Nephron (organoid): Measurements from ENCODE around the gene IQSEC1.
A peak's percentile ranks its signal among the peaks of the same experiment; 100 is the strongest.

Experiments used
- H3K27ac Mint-ChIP-seq, 3 experiments: 2 replicates each; pipeline ENCODE4 v1.8.0; 2020; ENCODE audit warnings: mixed read lengths in 3 of 3, mild to moderate bottlenecking in 2 of 3, moderate library complexity in 1 of 3
- H3K27me3 Mint-ChIP-seq: 2 replicates; pipeline ENCODE4 v1.8.0; 2021; ENCODE audit warnings: low read depth, mild to moderate bottlenecking, moderate library complexity, mixed read lengths
- H3K36me3 Mint-ChIP-seq: 2 replicates; pipeline ENCODE4 v1.8.0; 2020; ENCODE audit warnings: low read depth, mixed read lengths
- H3K4me1 Mint-ChIP-seq: 2 replicates; pipeline ENCODE4 v1.8.0; 2020; ENCODE audit warnings: mixed read lengths
- H3K4me3 Mint-ChIP-seq, 3 experiments: 2 replicates each; pipeline ENCODE4 v1.8.0; 2020; ENCODE audit warnings: mild to moderate bottlenecking in 3 of 3, mixed read lengths in 3 of 3, moderate library complexity in 2 of 3
- H3K9me3 Mint-ChIP-seq: 2 replicates; pipeline ENCODE4 v1.8.0; 2020; ENCODE audit warnings: mixed read lengths
- TF ChIP-seq, protein P1 (sequence below), 3 experiments: fragments of 200-600 bp; sonication (generic); IDR thresholded peaks; one replicate each; pipeline ENCODE4 v1.5.0; 2021; ENCODE audit warnings: antibody characterized with exemption in 3 of 3; ENCODE audit not compliant: unreplicated experiment in 3 of 3

IQSEC1 gene

DNA sequence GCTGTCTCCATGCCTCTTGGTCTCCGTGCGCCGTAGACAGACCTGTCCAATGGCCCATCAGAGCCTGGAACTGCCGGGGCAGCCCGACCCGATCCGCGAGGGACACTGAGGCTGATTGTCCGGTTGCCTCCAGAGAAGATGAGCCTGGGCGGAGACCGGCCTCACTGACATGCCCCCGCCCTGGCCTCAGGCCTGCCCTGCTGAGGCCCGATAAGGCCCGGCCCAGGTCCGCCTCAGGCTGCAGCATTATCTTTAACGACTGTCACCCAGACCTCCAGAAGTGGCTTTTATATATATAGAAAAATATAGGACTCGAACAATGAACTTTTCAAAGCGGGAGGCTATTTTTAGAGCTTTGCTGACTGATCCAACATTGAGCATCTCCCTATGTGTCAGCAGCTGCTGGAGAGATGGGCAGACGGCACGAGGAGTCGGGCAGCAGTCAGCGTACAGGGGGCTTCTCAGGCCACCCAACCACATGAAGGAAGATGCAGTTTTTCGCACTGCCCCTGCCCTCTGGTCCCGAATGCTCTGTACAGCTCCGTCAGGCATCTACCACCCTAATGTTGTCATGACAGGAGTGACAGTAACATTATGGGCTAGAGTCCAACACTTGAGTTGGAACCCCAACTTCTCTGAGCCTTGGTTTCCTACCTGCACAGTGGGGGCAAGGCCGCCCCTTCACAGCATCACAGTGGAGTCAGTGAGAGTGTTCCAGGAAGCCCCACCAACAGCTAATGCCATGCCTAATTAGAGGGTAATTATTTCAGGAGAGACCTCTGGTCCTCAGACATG, 119.8 kb downstream of the IQSEC1 start:
- H3K36me3 Mint-ChIP-seq, result no peaks in the 10 kb centered on the region
- H3K9me3 Mint-ChIP-seq, result no peaks in the 10 kb centered on the region
- peak overlapping the region in 1 of 3 experiments; percentile 37 for H3K4me3 Mint-ChIP-seq
- H3K27ac Mint-ChIP-seq, result peak overlapping the region; percentile 4 to 73 (median 50)
- H3K4me1 Mint-ChIP-seq, result peaks cover 68% of the 10 kb centered on the region
- TF ChIP-seq, protein P1, sequence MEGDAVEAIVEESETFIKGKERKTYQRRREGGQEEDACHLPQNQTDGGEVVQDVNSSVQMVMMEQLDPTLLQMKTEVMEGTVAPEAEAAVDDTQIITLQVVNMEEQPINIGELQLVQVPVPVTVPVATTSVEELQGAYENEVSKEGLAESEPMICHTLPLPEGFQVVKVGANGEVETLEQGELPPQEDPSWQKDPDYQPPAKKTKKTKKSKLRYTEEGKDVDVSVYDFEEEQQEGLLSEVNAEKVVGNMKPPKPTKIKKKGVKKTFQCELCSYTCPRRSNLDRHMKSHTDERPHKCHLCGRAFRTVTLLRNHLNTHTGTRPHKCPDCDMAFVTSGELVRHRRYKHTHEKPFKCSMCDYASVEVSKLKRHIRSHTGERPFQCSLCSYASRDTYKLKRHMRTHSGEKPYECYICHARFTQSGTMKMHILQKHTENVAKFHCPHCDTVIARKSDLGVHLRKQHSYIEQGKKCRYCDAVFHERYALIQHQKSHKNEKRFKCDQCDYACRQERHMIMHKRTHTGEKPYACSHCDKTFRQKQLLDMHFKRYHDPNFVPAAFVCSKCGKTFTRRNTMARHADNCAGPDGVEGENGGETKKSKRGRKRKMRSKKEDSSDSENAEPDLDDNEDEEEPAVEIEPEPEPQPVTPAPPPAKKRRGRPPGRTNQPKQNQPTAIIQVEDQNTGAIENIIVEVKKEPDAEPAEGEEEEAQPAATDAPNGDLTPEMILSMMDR (IDR thresholded peaks at IDR 0.05; ENCODE audit: unreplicated experiment in 3 of 3), result no peak
- H3K27me3 Mint-ChIP-seq, result no peaks in the 10 kb centered on the region

DNA sequence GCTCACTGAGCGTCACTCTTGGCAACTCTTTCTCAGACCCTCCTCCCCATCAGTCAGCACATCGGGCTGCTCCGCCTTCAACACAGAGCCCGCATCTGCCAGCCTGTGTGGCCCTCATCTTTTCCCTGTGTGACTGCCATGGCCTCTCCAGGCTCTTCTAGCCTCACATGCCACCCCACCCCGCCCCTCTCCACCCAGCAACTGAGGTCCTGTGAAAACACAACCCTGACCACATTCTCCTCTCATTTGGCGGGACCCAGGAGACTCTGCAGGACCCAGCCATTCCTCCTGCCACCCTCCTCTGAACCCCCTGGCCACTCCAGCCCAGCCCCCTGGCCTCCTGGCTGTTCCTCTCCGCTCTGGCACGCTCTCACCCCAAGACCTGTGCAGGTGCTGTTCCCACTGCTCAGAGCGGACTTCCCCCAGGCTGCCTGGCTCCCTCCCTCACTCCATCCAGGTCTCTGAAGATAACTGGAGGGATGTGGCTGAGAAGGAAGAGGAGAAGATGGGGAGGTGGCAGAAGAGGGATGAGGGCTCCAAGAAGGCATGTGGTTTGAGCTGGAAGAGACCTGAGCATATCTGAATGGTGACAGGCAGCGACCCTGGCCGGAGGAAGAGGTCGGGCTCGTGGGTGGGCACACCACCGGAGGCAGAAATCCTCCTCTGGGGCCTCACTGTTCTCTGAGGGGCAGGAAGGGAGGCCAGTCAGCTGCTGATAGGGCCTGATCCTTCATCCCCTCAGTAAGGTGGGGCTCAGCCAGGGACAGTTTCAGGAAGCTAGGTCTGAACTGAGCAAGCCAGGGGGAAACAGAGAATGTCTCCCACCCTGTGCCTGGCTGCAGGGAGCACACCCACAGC, 120.7 kb downstream of the IQSEC1 start:
- H3K4me3 Mint-ChIP-seq, result no peak overlapping the region
- H3K4me1 Mint-ChIP-seq, result peaks cover 69% of the 10 kb centered on the region
- H3K27ac Mint-ChIP-seq, result no peak overlapping the region
- TF ChIP-seq, protein P1 (IDR thresholded peaks at IDR 0.05; ENCODE audit: unreplicated experiment in 3 of 3), result no peak
- no peaks in the 10 kb centered on the region for H3K27me3 Mint-ChIP-seq
- no peaks in the 10 kb centered on the region for H3K36me3 Mint-ChIP-seq
- H3K9me3 Mint-ChIP-seq, result no peaks in the 10 kb centered on the region

DNA sequence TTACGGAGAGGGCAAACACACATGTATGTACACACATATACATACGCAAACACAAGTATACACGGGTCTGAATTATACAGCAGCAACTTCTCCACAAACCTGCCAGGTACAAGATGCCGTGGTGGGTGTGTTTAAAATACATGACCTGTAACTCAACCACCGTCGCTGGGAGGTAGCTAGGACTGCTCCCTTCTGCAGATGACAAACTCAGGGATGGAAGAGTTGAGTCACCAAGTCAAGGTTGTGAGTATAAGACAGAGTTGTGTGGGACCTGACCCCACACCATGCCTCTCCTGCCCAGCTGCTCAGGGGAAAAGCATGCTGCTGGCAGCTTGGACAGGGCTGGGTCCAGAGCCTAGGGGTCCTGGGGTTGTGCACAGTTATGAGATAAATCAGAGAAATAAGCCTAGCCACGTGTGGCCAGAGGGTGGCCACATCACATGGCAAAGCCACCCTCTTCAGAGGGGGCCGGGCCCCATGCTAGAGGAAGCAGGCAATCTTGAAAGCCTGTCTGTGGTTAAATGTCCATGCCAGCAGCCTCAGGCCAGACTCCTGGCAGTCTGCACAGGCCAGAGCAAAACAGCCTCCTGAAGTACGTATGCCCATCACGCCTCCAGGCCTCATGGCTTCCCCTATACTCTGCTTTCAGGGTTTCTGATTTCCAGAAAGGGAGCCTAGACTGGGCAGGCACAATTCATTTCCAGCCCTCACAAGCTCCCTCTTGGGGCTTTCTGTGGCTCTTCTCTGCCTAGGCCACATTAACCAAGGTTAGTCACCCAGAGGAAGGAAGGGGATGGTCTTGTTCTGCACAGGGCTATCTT, 124.1 kb downstream of the IQSEC1 start:
- Mint-ChIP-seq H3K4me1 (peaks cover 75% of the 10 kb centered on the region), H3K4me3 (no peak overlapping the region), H3K27me3 (no peaks in the 10 kb centered on the region), H3K9me3 (no peaks in the 10 kb centered on the region), H3K36me3 (no peaks in the 10 kb centered on the region), H3K27ac (peak overlapping the region in 1 of 3 experiments; percentile 33)
- TF ChIP-seq, protein P1 (IDR thresholded peaks at IDR 0.05; ENCODE audit: unreplicated experiment in 3 of 3), result no peak

DNA sequence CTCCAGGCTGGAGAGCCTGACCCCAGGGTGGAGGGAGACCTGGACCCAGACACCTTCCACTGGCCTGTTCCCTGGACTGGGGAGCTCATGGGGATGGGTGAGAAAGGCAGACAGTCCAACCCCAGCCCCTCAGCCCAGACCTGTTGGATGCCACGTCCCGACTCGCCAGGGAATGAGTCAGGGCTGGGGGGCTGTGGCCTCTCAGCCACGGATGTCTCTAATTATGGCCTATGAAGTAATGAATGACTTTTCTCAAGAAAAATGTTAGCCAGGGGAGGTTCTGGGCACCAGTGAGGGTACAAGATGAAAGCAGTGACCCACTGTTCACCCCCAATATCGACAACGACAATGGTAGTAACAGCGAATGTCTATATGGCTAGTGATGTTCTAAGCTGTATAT, 124.9 kb downstream of the IQSEC1 start:
- H3K4me3 Mint-ChIP-seq, result no peak overlapping the region
- no peaks in the 10 kb centered on the region for H3K36me3 Mint-ChIP-seq
- H3K4me1 Mint-ChIP-seq, result peaks cover 70% of the 10 kb centered on the region
- H3K9me3 Mint-ChIP-seq, result no peaks in the 10 kb centered on the region
- peak overlapping the region in 2 of 3 experiments; percentile 33 to 47 for H3K27ac Mint-ChIP-seq
- no peaks in the 10 kb centered on the region for H3K27me3 Mint-ChIP-seq
- TF ChIP-seq, protein P1 (IDR thresholded peaks at IDR 0.05; ENCODE audit: unreplicated experiment in 3 of 3), result no peak

DNA sequence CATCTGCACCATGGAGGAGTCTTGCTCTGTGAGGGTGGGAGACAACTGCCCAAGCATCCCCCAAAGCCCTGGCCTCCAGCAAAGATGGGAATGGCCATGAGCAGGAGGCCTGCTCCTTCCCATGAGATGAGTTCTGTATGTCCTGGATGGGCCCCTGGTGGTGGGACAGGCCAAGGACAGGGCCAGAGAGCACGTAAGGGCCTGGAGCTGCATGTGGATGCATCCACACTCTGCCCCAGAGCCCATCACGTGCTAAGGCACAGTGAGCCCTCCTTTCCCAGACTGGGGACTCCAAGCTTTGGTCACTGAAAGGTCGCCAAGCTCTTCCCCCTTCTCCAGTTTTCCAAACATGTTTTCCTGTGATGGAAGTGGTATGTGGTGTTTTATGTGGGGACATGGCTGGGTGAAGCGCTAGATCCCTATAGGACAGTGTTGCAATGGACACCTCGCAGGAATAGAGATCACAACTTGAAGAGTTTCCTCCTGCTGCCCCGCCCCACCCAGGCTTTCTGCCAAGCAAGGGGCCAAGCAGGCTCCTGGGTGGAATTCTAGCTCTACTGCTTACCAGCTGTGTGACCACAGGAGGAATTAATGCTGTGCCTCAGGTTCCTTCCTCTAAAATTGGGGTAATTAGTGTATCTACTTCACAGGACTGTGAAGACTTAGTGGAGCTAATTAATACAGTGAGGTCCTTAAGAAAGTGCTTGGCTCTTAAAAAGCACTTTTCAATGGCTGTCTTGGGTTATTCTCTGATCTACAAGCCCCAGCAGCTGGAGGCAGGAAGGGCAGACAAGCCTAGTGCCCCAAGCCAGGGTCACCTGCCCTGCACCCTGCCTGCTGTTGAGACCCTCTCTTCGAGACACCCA, 125.5 kb downstream of the IQSEC1 start:
- TF ChIP-seq, protein P1 (IDR thresholded peaks at IDR 0.05; ENCODE audit: unreplicated experiment in 3 of 3), result no peak
- Mint-ChIP-seq H3K4me1 (peaks cover 69% of the 10 kb centered on the region), H3K9me3 (no peaks in the 10 kb centered on the region), H3K27ac (peak overlapping the region in 2 of 3 experiments; percentile 53 to 77), H3K4me3 (no peak overlapping the region), H3K36me3 (no peaks in the 10 kb centered on the region), H3K27me3 (no peaks in the 10 kb centered on the region)
